HG02623 (cell line): ENCODE measurements around the gene CLTCL1.
"Not testable (repeated sequence)": the region's sequence is repeated elsewhere in the genome, so short reads cannot be mapped to it uniquely, and the experiment has no call there.

Experiments
- ATAC-seq: cut with Tn5 transposase; IDR thresholded peaks from one replicate; pipeline ENCODE4 v1.9.1; 2021; ENCODE audit warnings: moderate library complexity; ENCODE audit not compliant: unreplicated experiment

Gene CLTCL1

DNA sequence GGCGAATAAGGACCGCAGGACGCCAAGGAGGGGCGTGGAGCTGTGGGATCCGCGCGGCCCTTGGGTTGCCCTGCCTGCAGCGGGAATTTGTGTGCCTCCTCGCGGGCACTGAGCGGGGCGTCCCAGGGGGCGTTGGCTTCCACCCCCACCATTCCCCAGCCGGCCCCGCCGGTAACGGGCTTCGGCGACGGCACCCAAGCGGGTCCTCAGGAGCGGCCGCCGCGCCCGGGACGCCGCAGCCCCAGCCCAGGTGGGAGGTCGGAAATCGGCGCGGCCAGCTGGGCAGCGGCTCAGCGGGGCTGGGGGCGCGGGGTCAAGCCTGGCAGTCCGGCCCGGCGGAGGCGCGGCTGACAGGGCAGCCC, 320 bp downstream of the CLTCL1 start:
- ATAC-seq = peak; percentile 24

DNA sequence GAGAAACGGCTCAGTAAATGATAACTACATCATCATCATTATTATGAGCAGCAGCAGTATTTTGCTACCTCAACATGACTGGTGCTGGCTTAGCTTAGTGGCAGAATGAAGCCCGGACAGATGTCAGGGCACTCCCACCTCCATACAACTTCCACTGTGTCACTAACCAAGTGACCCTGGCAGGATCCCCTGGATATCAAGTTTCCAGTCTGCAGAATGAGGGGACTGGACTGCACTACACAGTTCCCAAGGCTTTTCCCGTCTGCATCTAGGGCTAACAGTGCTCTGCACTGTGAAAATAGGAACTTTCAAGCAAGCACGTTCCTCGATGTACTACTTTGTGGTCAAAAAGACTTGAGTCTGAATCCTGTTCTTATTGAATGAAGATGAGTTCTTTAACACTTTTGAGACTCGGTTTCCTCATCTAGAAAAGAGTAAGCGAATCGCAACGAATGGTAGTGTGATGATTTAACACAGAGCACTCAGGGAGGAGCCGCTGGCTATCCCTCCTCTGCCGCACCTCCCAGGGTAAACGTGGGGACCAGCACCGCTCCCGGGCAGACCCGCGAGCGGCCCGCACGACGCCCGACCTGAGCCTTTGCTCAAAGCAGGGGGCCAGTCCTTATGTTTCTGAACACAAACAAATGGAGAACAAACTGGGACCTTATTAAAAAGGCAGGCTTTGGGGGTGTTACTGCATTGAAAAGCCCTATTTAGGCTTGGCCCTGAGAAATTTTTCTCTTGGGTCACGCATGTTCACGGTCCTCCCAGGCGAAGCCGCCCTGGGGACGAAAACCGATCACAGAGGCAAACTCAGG, 910 bp downstream of the CLTCL1 start:
- ATAC-seq = no peak

DNA sequence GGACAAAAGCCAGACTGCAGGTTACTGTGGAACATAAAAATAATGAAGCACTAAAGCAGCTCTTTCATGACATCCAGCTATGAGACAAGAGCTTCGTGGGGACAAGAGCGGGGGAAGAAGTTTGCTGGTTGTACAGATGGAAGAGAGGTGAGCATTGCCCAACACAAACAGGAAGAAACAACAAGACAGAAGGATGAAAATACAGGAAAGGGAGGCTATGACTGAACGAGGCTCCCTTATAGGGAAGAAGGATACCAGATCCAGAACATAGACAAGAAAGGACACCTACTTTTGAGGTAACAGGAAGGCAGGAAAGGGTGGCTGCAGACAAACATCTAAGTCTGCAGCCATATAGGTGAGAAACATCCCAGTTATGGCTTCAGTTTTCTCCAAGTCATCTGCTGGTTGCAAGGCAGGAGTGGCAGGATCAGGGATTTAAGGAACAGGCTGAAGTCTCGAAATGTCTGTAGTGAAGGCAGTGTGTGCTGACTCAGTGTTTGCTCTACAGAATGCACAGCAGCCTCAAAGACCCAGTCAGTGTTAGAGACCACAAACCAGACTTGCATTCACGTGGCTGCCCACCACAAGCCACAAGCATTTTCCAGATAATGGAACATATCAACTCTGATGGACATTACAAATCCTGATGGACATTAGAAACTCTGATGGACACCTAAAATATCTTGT, 1.9 kb downstream of the CLTCL1 start:
- no peak for ATAC-seq

DNA sequence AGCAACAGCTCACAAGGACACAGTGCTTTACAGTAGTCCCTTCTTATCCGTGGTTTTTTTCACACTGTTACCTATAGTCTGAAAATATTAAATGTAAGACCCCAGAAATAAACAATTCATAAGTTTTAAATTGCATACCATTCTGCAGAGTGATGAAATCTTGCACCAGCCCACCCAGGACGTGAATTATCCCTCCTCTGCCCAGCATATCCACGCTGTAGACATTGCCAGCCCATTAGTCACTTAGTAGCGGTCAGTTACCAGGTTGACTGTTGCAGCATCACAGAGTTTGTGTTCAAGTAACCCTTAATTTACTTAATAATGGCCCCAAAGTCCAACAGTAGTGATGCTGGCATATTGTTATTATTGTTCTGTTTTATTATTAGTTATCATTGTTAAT, 3.6 kb downstream of the CLTCL1 start:
- no peak for ATAC-seq

DNA sequence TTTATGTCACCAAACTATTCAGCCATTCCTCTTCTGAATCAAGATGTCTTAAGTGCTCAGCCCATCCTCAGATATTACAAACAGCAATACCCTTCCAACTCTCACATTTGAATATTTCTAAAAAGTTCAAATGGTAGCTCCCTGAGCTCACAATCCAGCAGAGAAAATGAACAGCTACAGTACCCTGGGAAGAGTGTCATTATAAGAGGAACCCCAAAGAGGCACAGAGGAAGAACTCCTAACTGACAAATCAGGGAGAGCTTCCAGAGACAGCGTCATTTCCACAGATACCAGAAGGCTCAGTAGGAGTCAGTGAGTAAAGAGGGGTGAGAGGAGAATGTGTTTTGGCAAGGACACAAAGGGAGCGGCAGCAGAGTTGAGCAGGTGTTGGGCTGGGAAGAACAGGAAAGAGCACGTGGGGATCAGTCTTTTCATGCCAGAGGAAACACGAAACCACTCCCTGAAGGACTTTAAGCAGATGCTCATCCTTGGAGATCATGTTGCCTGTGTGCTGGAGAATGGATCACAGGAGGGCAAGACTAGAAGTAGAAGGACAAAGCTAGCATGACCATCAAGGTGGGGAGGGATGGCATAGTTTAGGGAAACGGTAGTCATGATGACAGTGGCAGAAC, 4.3 kb downstream of the CLTCL1 start:
- ATAC-seq = no peak

DNA sequence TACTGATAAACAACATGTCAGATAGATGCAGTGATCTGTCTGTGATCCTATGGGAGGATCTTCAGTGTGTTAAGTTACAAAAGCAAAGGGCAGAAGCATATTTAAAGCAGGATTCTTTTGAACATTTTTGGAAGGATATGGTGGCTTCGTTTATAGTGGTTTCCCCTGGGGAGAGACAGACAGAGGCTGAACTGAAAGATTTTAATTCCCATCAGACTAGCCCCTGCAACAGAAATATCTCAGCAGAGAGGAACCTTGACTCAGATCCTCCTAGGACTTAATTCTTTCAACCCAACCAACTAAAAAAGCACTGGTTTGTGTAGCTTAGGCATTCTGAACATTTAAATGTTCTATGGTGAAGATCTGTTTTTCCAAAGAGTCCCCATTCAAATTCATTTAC, 5.7 kb downstream of the CLTCL1 start:
- no peak for ATAC-seq

DNA sequence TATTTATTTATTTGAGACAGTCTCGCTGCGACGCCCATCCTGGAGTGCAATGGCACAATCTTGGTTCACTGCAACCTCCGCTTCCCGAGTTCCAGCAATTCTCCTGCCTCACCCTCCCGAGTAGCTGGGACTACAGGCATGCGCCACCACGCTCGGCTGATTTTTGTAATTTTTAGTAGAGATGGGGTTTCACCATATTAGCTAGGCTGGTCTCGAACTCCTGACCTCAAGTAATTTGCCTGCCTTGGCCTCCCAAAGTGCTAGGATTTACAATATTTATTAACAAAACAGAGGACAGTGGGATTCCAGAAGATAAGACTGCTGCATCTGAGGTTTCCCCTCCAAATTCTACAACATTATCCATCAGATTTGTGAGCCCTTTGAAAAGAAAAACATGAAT, 12.4 kb downstream of the CLTCL1 start:
- ATAC-seq = not testable (repeated sequence)

DNA sequence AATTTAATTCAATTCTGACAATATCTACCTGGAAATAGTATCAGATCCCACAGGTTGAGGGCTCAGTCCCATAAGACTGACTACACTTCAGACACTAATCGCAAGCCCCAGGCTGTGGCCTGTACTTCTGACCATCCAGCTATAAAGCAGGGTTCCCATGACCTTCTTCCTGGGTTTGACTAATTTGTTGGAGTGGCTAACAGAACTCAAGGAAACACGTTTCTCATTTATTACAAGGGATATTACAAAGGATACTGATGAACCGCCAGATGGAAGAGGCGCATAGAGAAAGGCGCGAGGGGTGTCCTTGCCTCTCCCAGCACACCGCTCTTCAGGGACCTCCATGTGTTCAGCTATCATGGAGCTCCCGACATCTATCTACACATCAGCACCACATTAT, 13.7 kb downstream of the CLTCL1 start:
- no peak for ATAC-seq

DNA sequence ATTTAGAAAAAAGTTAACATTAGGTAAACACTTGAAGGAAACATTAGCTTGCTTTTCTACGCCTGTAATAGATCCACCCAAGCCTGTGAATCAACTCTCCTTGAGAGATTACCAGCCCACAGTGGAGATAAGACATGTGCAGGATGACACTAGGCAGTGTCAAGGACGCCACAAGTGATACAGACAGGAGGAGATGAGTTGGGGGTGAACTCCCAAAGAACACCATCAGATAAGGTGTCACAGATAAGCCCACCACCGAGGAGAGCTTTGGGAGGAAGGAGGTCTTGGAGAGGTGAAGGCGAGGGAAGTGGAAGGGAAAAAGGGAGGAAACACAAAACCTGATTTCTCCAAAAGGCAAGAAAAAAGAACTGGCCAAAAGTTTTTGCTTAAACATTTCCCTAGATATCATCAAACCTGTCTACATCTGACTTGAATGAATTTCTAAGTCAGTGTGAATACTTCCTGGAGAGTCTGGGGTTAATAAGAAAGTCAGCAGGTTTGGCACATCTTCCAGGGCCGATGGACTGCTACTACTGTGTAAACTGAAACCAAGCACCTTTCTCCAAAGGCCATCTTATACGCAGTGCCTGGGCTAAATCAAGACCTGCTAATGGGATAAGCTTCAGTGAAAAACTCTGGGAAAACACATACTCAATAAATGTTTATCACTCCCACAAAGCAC, 15.5 kb downstream of the CLTCL1 start:
- ATAC-seq = no peak

DNA sequence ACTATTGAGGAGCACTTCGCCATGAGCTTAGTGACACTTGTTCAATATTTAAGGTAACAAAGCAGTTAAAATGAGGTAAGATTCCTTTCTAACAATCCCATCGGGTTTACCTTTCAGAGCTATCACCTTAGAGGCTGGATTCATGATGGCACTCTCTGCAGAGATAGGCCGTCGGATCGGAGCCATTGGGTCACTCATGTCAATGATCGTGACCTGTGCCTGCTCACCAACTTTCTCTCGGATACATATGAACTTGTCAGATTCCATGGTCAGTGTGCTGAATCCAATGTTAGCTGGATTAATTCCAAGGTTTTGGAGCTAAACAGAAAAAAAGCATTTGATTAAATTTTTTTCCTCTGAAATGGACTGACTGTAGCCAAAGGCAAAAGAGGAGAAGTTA, 16.0 kb downstream of the CLTCL1 start:
- ATAC-seq = no peak

DNA sequence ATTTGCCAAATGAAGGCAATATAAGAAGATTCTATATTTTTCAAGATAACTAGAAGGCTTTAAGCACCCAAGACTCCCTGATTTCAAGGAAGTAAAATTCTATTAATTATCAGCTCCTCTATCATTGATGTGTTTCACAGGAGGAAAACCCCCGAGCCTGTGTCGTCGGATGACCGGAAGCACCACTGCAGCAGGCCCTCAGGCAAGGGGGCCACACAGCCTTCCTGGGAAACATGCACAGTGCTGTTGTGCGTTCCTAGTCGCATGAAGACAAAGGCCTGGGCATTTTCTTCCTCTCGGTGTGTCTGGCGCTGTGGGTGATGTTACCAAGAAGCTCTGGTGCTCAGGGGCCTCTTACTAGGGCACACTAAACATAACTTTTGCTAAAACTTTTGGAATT, 16.4 kb downstream of the CLTCL1 start:
- ATAC-seq = no peak

DNA sequence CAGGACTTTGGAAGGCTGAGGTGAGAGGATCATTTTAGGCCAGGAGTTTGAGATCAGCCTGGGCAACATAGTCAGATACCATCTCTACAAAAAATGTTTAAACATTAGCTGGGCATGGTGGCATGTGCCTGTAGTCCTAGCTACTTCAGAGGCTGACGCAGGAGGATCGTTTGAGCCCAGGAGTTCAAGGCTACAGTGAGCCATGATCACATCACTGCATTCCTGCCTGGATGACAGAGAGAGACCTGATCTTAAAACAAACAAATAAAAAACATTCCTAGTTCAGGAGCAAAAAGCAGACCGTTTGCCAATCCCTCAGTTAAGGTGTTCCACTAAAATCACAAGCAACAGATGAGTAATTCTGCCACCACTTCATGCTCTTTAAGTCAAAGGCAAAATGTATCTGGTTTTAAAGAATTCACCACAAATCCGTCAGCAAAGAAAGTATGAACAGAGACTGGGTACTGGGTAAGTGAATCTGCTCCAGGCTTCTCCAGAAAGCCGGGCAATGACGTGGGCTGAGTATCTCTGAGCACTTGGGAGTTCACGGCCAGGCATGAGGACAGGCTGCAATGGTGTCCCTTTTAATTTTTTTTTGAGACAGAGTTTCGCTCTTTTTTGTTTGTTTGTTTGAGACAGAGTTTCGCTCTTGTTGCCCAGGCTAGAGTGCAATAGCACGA, 19.5 kb downstream of the CLTCL1 start:
- no peak for ATAC-seq

DNA sequence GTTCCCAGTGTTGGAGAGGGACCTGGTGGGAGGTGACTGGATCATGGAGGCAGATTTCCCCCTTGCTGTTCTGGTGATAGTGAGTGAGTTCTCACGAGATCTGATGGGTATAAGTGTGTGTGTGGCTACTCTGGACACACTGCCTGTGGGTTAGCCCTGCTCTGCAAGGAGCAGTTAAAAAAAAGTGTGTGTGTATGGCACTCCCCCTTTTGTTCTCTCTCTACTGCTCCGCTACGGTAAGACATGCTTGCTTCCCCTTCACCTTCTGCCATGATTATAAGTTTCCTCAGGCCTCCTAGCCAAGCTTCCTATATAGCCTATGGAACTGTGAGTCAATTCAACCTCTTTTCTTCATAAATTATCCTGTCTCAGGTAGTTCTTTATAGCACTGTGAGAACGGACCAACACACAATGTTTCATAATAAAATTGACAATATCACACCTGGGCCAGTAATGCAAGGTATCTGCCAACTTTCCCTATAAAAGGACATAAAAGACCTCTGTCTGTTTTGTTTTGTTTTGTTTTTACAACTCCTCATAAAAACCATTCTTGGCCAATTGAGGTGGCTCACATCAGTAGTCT, 20.2 kb downstream of the CLTCL1 start:
- ATAC-seq = no peak

DNA sequence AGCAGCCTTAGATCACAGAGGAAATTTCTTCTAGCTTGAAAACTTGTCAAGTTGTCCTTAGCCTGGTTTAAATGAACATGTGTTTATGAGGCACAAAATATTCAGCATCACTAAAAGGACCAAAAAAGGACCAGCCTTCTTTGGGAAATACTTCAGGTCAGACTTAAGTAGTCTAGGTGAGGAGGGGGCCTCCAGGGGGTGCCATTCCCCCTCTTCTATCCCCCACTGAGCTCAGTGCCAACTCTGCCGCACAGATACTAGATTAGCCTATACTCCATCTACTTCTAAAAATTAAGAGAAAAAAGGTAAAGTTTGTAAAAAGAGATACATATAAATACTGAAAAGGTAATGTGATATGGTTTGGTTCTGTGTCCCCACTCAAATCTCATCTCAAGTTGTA, 20.6 kb downstream of the CLTCL1 start:
- no peak for ATAC-seq

DNA sequence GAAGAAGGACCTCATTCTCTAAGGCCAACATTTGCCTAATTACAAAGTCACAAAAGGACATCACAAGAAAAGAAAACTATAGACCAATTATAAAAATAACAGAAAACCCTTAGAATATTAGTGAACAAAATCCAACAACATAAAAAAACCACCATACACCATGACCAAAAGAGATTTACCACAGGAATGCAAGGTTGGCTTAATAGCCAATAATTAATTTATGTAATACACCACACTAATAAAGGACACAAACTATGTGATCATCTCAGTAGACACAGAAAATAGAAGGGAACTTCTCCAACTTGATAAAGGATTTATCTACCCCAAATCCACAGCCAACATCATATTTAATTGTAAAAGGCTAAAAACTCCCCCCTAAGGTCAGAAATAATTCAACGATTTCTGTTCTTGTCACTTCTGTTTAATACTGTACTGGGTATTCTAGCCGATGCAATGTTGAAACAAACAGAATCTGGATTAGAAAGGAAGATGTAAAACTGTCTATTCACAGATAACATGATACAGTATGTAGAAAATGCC, 24.9 kb downstream of the CLTCL1 start:
- no peak for ATAC-seq

DNA sequence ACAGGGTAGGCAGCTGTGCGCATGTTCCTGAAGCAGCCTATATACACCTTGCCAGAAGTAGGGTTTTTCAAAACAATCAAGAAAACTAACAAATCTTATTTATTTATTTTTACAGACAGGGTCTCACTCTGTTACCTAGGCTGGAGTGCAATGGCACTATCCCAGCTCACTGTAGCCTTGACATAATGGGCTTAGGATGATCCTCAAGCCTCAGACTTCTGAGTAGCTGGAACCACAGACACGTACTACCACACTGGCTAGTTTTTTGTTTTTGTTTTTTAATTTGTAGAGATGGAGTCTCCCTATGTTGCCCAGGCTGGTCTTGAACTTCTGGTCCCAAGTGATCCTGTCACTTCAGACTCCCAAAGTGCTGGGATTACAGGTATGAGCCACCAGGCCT, 25.7 kb downstream of the CLTCL1 start:
- no peak for ATAC-seq

DNA sequence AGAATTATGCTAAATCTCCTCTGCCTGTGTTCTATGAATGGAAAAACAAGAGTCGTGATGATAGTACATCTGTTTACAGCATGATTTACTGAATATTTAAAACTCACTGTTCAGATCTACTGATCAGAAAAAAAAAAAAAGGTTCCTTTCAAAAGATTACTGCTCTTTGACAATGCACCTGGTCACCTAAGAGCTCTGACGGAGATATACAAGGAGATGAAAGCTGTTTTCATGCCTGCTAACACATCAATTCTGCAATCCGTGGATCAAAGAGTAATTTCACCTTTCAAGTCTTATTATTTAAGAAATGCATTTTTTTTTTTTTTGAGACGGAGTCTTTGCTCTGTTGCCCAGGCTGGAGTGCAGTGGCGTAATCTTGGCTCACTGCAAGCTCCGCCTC, 30.7 kb downstream of the CLTCL1 start:
- ATAC-seq = no peak

DNA sequence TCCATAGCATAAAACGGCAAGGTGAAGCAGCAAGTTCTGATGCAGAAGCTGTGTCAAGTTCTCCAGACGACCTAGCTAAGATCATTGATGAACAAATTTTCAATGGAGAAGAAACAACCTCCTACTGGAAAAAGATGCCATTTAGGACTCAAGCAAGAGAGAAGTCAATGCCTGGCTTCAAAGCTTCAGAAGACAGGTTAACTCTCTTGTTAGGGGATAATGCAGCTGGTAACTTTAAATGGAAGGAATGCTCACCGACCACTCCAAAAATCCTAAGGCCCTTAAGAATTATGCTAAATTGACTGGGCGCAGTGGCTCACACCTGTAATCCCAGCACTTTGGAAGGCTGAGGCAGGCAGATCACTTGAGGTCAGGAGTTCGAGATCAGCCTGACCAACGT, 31.3 kb downstream of the CLTCL1 start:
- no peak for ATAC-seq

DNA sequence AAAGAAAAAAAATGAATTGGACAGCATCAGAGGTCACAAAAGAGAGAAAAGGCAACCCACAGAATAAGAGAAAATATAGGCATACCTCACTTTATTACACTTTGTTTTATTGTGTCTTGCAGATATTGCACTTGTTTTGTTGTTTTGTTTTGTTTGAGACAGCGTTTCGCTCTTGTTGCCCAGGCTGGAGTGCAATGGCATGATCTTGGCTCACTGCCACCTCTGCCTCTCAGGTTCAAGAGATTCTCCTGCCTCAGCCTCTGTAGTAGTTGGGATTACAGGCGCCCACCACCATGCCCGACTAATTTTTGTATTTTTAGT, 32.6 kb downstream of the CLTCL1 start:
- not testable (repeated sequence) for ATAC-seq

DNA sequence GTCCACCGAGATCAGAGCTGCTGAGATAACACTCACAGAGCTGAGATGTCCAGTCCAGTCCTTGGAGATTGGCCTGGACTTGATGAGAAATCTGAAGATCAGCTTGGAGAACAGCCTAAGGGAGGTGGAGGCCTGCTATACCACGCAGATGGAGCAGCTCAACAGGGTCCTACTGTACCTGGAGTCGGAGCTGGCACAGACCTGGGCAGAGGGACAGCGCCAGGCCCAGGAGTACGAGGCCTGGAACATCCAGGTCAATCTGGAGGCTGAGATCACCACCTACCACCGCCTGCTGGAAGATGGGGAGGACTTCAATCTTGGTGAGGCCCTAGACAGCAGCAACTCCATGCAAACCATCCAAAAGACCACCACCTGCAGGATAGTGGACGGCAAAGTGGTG, 33.1 kb downstream of the CLTCL1 start:
- ATAC-seq = no peak

DNA sequence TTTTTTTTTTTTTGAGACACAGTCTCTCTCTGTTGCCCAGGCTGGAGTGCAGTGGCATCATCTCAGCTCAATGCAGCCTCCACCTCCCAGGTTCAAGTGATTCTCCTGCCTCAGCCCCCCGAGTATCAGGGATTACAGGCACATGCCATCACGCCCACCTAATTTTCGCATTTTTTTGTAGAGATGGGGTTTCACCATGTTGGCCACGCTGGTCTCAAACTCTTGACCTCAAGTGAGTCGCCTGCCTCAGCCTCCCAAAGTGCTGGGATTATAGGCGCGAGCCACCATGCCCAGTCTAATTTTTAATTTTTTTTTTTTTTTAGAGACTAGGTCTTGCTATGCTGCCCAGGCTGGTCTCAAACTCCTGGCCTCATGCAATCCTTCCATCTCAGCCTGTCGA, 35.2 kb downstream of the CLTCL1 start:
- not testable (repeated sequence) for ATAC-seq
